Common myeloid progenitor, CD34-positive (primary cell): ENCODE results near the gene OTOGL.
"Not testable (repeated sequence)": the region's sequence is repeated elsewhere in the genome, so short reads cannot be mapped to it uniquely, and the experiment has no call there.

Source experiments
- CTCF ChIA-PET: fragments of 350-600 bp; sonication (Branson Sonifier 250); formaldehyde crosslinking; loops from one replicate; lab custom pipeline; 2021; ENCODE audit warnings: antibody characterized with exemption; lab: Charles Lee
- POLR2A ChIA-PET: fragments of 350-600 bp; sonication (Branson Sonifier 250); formaldehyde crosslinking; loops from one replicate; lab custom pipeline; 2021; ENCODE audit warnings: antibody characterized with exemption; lab: Charles Lee
- DNase-seq, 3 donors: peaks; one replicate each; pipeline versions ENCODE4 v3.0.0 to v3.0.0-alpha.2; 2013
- H3K27ac ChIP-seq, 2 experiments: 1 replicate in 1 of 2; 2 replicates in 1 of 2; pipeline ENCODE4 v1.7.0; 2013; ENCODE audit warnings: inconsistent platforms in 2 of 2, low read length in 2 of 2, mild to moderate bottlenecking in 2 of 2, low read depth in 1 of 2, moderate library complexity in 1 of 2; ENCODE audit not compliant: severe bottlenecking in 2 of 2, insufficient read depth in 1 of 2, poor library complexity in 1 of 2
- H3K27me3 ChIP-seq, 5 experiments: replicated peaks in 2 of 5; 1 replicate in 3 of 5; 2 replicates in 2 of 5; pipeline versions ENCODE4 v1.6.1 to v1.7.0; 2013; ENCODE audit warnings: low read length in 4 of 5, mild to moderate bottlenecking in 2 of 5, moderate library complexity in 2 of 5, inconsistent platforms in 1 of 5; ENCODE audit not compliant: insufficient read depth in 5 of 5, control insufficient read depth in 4 of 5
- H3K36me3 ChIP-seq, 4 experiments: 1 replicate in 2 of 4; 2 replicates in 2 of 4; pipeline versions ENCODE4 v1.6.1 to v1.7.0; 2013; ENCODE audit warnings: low read length in 3 of 4, control low read depth in 1 of 4, mild to moderate bottlenecking in 1 of 4; ENCODE audit not compliant: control insufficient read depth in 4 of 4, insufficient read depth in 4 of 4
- H3K4me1 ChIP-seq, 4 experiments: 1 replicate in 3 of 4; 2 replicates in 1 of 4; pipeline versions ENCODE4 v1.6.1 to v1.7.1; 2013; ENCODE audit warnings: low read length in 3 of 4, mild to moderate bottlenecking in 3 of 4, control low read depth in 1 of 4, inconsistent platforms in 1 of 4, moderate library complexity in 1 of 4; ENCODE audit not compliant: control insufficient read depth in 4 of 4, insufficient read depth in 4 of 4; ENCODE audit errors: control extremely low read depth in 1 of 4
- H3K4me3 ChIP-seq, 7 experiments: 1 replicate in 4 of 7; 2 replicates in 3 of 7; pipeline versions ENCODE4 v1.5.1 to v1.7.0; 2013; ENCODE audit warnings: mild to moderate bottlenecking in 7 of 7, low read length in 6 of 7, moderate library complexity in 6 of 7, inconsistent platforms in 2 of 7, low read depth in 2 of 7, control low read depth in 1 of 7; ENCODE audit not compliant: insufficient read depth in 4 of 7, control insufficient read depth in 1 of 7; ENCODE audit errors: extremely low read depth in 1 of 7
- H3K9me3 ChIP-seq, 5 experiments: 1 replicate in 4 of 5; 2 replicates in 1 of 5; pipeline versions ENCODE4 v1.6.1 to v1.7.1; 2013; ENCODE audit warnings: low read length in 4 of 5, mild to moderate bottlenecking in 2 of 5, inconsistent platforms in 1 of 5, low read depth in 1 of 5, moderate library complexity in 1 of 5; ENCODE audit not compliant: control insufficient read depth in 4 of 5, insufficient read depth in 2 of 5; ENCODE audit errors: control extremely low read depth in 1 of 5
- WGBS: methylation state at CpG from one replicate; pipeline ENCODE4 v1.1.5; 2013; ENCODE audit not compliant: insufficient coverage; 5-methylcytosine and 5-hydroxymethylcytosine counted together

Gene OTOGL

GRCh38 chr12:80307436-80307835, 208.1 kb downstream of the OTOGL start:
- H3K4me3 ChIP-seq, H3K27ac ChIP-seq, DNase-seq, H3K27me3 ChIP-seq, H3K36me3 ChIP-seq, POLR2A ChIA-PET, H3K9me3 ChIP-seq, H3K4me1 ChIP-seq: not testable (repeated sequence)
- CTCF ChIA-PET = interaction anchor here (0.7 kb wide), 1 partner anchor 623 kb away, joined by 3 read pairs; no protein-coding TSS in a partner anchor
- WGBS = 97% methylated on average over 6 of the region's 27 CpGs

GRCh38 chr12:80313209-80313608, 213.9 kb downstream of the OTOGL start:
- H3K4me1 ChIP-seq = no peaks in the 10 kb centered on the region
- peak in 1 of 3 donors; percentile 1 for DNase-seq
- no peaks in the 10 kb centered on the region for H3K27me3 ChIP-seq
- no peak overlapping the region for H3K4me3 ChIP-seq
- no CpG with 5 or more reads among the region's 3 CpGs for WGBS
- no peaks in the 10 kb centered on the region for H3K9me3 ChIP-seq
- no peak overlapping the region for H3K27ac ChIP-seq
- ChIA-PET POLR2A (no interaction called here), CTCF (interaction anchor here (1.1 to 1.2 kb wide), 2 partner anchors 12 to 44 kb away, joined by 3 read pairs; no protein-coding TSS in a partner anchor)
- no peaks in the 10 kb centered on the region for H3K36me3 ChIP-seq

- H3K36me3 ChIP-seq = no peaks in the 10 kb centered on the region
- no peak overlapping the region for H3K4me3 ChIP-seq
- no peaks in the 10 kb centered on the region for H3K4me1 ChIP-seq
- no peak for DNase-seq
- H3K9me3 ChIP-seq = no peaks in the 10 kb centered on the region
- WGBS = no CpG with 5 or more reads among the region's 1 CpG
- H3K27me3 ChIP-seq = no peaks in the 10 kb centered on the region
- ChIA-PET CTCF (interaction anchor here (1.2 kb wide), 1 partner anchor 10 kb away, joined by 3 read pairs; no protein-coding TSS in a partner anchor), POLR2A (no interaction called here)
- no peak overlapping the region for H3K27ac ChIP-seq
Observed at GRCh38 chr12:80314741-80315140, 215.4 kb downstream of the OTOGL start.

- H3K4me3 ChIP-seq = no peak overlapping the region
- no peak overlapping the region for H3K27ac ChIP-seq
- no peak for DNase-seq
- H3K27me3 ChIP-seq = no peaks in the 10 kb centered on the region
- ChIA-PET CTCF (interaction anchor here (1.2 kb wide), 1 partner anchor 29 kb away, joined by 3 read pairs; no protein-coding TSS in a partner anchor), POLR2A (no interaction called here)
- H3K9me3 ChIP-seq = no peaks in the 10 kb centered on the region
- no peaks in the 10 kb centered on the region for H3K36me3 ChIP-seq
- no peaks in the 10 kb centered on the region for H3K4me1 ChIP-seq
- WGBS = 100% methylated on average over 1 of the region's 2 CpGs
Observed at GRCh38 chr12:80316222-80316621, 216.9 kb downstream of the OTOGL start.

GRCh38 chr12:80317307-80317706, 218.0 kb downstream of the OTOGL start:
- no peaks in the 10 kb centered on the region for H3K9me3 ChIP-seq
- ChIA-PET POLR2A (no interaction called here), CTCF (no interaction called here)
- H3K4me3 ChIP-seq = no peak overlapping the region
- no peak overlapping the region for H3K27ac ChIP-seq
- DNase-seq = no peak
- no peaks in the 10 kb centered on the region for H3K4me1 ChIP-seq
- H3K36me3 ChIP-seq = no peaks in the 10 kb centered on the region
- H3K27me3 ChIP-seq = no peaks in the 10 kb centered on the region

GRCh38 chr12:80317899-80318298, 218.6 kb downstream of the OTOGL start:
- Histone ChIP-seq H3K27me3 (no peaks in the 10 kb centered on the region), H3K4me3 (no peak overlapping the region), H3K4me1 (no peaks in the 10 kb centered on the region), H3K9me3 (no peaks in the 10 kb centered on the region), H3K27ac (no peak overlapping the region), H3K36me3 (no peaks in the 10 kb centered on the region)
- WGBS = no CpG with 5 or more reads among the region's 1 CpG
- DNase-seq = no peak
- ChIA-PET POLR2A (no interaction called here), CTCF (no interaction called here)

GRCh38 chr12:80320121-80320678, 220.9 kb downstream of the OTOGL start:
- no peak overlapping the region for H3K4me3 ChIP-seq
- 100% methylated on average over 1 of the region's 2 CpGs for WGBS
- ChIA-PET POLR2A (no interaction called here), CTCF (no interaction called here)
- DNase-seq = no peak
- H3K27ac ChIP-seq = no peak overlapping the region
- no peaks in the 10 kb centered on the region for H3K9me3 ChIP-seq
- no peaks in the 10 kb centered on the region for H3K27me3 ChIP-seq
- no peaks in the 10 kb centered on the region for H3K4me1 ChIP-seq
- H3K36me3 ChIP-seq = no peaks in the 10 kb centered on the region
